Endothelial cell of umbilical vein (primary cell): ENCODE data around the gene SAPCD2. TPM values are rescaled to one million over a fixed set of nuclear protein-coding genes. Genes with fewer than 3 reads are reported as not detected.

ENCODE experiments used
- BruUV-seq: library from RNA; stranded (reverse); fragments of 400-500 nt; replicated peaks from 2 replicates; lab custom pipeline; 2021; lab: Mats Ljungman, UMichigan
- CTCF ChIA-PET: fragments of 300-600, 350-600 bp; sonication (Branson Sonifier 250); formaldehyde crosslinking; loops from one replicate; lab custom pipeline; 2021; ENCODE audit warnings: antibody characterized with exemption, inconsistent platforms; lab: Charles Lee
- POLR2A ChIA-PET: fragments of 300-600, 350-600 bp; sonication (Branson Sonifier 250); formaldehyde crosslinking; loops from one replicate; lab custom pipeline; 2021; ENCODE audit warnings: antibody characterized with exemption, inconsistent platforms; lab: Charles Lee
- DNase-seq: peaks from one replicate; pipeline ENCODE4 v3.0.0-alpha.2; 2011; ENCODE audit warnings: low read depth, low spot score
- FAIRE-seq: peaks from 2 replicates; lab custom pipeline; 2011; peaks lifted over from hg19 to GRCh38; lab: Jason Lieb, UNC
- H2AFZ ChIP-seq: 2 replicates; pipeline ENCODE4 v1.6.0; 2012; ENCODE audit warnings: low read depth, low read length, control low read depth, inconsistent platforms
- H3K27ac ChIP-seq: 2 replicates; pipeline ENCODE4 v1.5.1; 2011; ENCODE audit warnings: low read depth, mild to moderate bottlenecking, control low read depth, low read length, moderate library complexity; ENCODE audit not compliant: insufficient read depth
- H3K27me3 ChIP-seq, 2 experiments: 2 replicates each; pipeline versions ENCODE4 v1.6.0 to v1.6.1; 2011; ENCODE audit warnings: low read length in 2 of 2, mixed read lengths in 1 of 2; ENCODE audit not compliant: control insufficient read depth in 2 of 2, insufficient read depth in 2 of 2
- H3K36me3 ChIP-seq, 2 experiments: 2 replicates in 1 of 2; 3 replicates in 1 of 2; pipeline ENCODE4 v1.5.1; 2011; ENCODE audit warnings: low read length in 2 of 2, mild to moderate bottlenecking in 1 of 2, moderate library complexity in 1 of 2; ENCODE audit not compliant: control insufficient read depth in 2 of 2, insufficient read depth in 2 of 2; ENCODE audit errors: extremely low read depth in 1 of 2
- H3K4me1 ChIP-seq: 3 replicates; pipeline ENCODE4 v1.5.1; 2011; ENCODE audit warnings: mild to moderate bottlenecking, low read length; ENCODE audit not compliant: control insufficient read depth, insufficient read depth; ENCODE audit errors: extremely low read depth
- H3K4me2 ChIP-seq: 2 replicates; pipeline ENCODE4 v1.6.1; 2011; ENCODE audit warnings: low read length, control low read depth, mixed read lengths; ENCODE audit not compliant: insufficient read depth
- H3K4me3 ChIP-seq, 3 experiments: fragments of 200-600 bp in 1 of 3; sonication (generic), shearing (Covaris generic) in 1 of 3; replicated peaks in 1 of 3; 2 replicates each; pipeline ENCODE4 v1.5.1; 2011 to 2016; ENCODE audit warnings: control low read depth in 3 of 3, low read length in 3 of 3, mild to moderate bottlenecking in 2 of 3, inconsistent platforms in 1 of 3, low read depth in 1 of 3, moderate library complexity in 1 of 3; ENCODE audit not compliant: insufficient read depth in 1 of 3
- H3K79me2 ChIP-seq: 2 replicates; pipeline ENCODE4 v1.6.0; 2012; ENCODE audit warnings: low read length, inconsistent platforms; ENCODE audit not compliant: control insufficient read depth, insufficient read depth
- H3K9ac ChIP-seq: replicated peaks from 2 replicates; pipeline ENCODE3; 2011; ENCODE audit warnings: low read length, control low read depth; ENCODE audit not compliant: insufficient read depth; ENCODE audit errors: extremely low read depth
- H3K9me1 ChIP-seq: replicated peaks from 3 replicates; pipeline ENCODE4 v1.6.0; 2011; ENCODE audit warnings: mild to moderate bottlenecking, low read length; ENCODE audit not compliant: control insufficient read depth, insufficient read depth; ENCODE audit errors: extremely low read depth
- H3K9me3 ChIP-seq: replicated peaks from 2 replicates; pipeline ENCODE4 v1.5.1; 2012; ENCODE audit warnings: low read length, inconsistent platforms; ENCODE audit not compliant: control insufficient read depth, insufficient read depth
- H4K20me1 ChIP-seq: replicated peaks from 2 replicates; pipeline ENCODE3; 2011; ENCODE audit warnings: mild to moderate bottlenecking, low read length; ENCODE audit not compliant: control insufficient read depth, insufficient read depth; ENCODE audit errors: extremely low read depth
- EZH2 ChIP-seq: IDR thresholded peaks from 2 replicates; pipeline ENCODE4 v1.6.1; 2012; ENCODE audit warnings: borderline replicate concordance, low read depth, mild to moderate bottlenecking, moderate library complexity, low read length, inconsistent platforms; ENCODE audit not compliant: severe bottlenecking
- FOS ChIP-seq: IDR thresholded peaks from 2 replicates; pipeline ENCODE4 v1.6.1; 2011; ENCODE audit warnings: mild to moderate bottlenecking, low read length, moderate library complexity, borderline replicate concordance; ENCODE audit not compliant: insufficient read depth
- GATA2 ChIP-seq: IDR thresholded peaks from 2 replicates; pipeline ENCODE4 v1.7.0; 2011; ENCODE audit warnings: low read depth, mild to moderate bottlenecking, moderate library complexity, mixed read lengths, low read length; ENCODE audit not compliant: insufficient read length, insufficient read depth
- JUN ChIP-seq: IDR thresholded peaks from 2 replicates; pipeline ENCODE4 v1.6.1; 2011; ENCODE audit warnings: borderline replicate concordance, low read depth; ENCODE audit not compliant: insufficient read length, insufficient read depth
- MYC ChIP-seq: IDR thresholded peaks from one replicate; pipeline ENCODE4 v1.6.1; 2011; ENCODE audit warnings: mild to moderate bottlenecking, low read depth, low read length
- POLR2A ChIP-seq: IDR thresholded peaks from 2 replicates; pipeline ENCODE4 v1.6.1; 2012; ENCODE audit warnings: low read depth, mild to moderate bottlenecking, control low read depth, low read length
- POLR2AphosphoS5 ChIP-seq: IDR thresholded peaks from 2 replicates; pipeline ENCODE4 v1.6.1; 2012; ENCODE audit warnings: low read depth, mild to moderate bottlenecking, control low read depth, low read length, moderate library complexity; ENCODE audit not compliant: insufficient read depth
- dilution Hi-C: fragments of 300-500 bp; cut with MboI; formaldehyde crosslinking; loops from one replicate; pipeline ENCODE4 v1.15.0; 2019; ENCODE audit warnings: low sequenced_read_pairs; ENCODE audit not compliant: extremely low pct_ligation_motif_present
- intact Hi-C: fragments of 100-400 bp; cut with micrococcal nuclease; formaldehyde crosslinking; loops from one replicate; pipeline ENCODE4 v1.10.0; 2022
- polyA plus RNA-seq, 4 experiments: library from polyadenylated mRNA; depleted of rRNA in 3 of 4; stranded (reverse) in 3 of 4; unstranded in 1 of 4; fragments of >200 nt; gene quantifications; 2 replicates each; pipeline versions ENCODE4 v1.2.1 to v1.2.3, GENCODE V29; 2011 to 2012; ENCODE audit warnings: missing spikeins in 1 of 4
- total RNA-seq: library from RNA; stranded (reverse); gene quantifications from 2 replicates; pipeline ENCODE4 v1.2.3, GENCODE V29; 2021
- TF ChIP-seq, protein P1 (sequence below), 2 donors: IDR thresholded peaks; 1 replicate in 1 of 2; 2 replicates in 1 of 2; pipeline ENCODE4 v1.5.1; 2011; ENCODE audit warnings: low read length in 2 of 2, mild to moderate bottlenecking in 2 of 2, moderate library complexity in 2 of 2, control low read depth in 1 of 2, inconsistent platforms in 1 of 2, low read depth in 1 of 2; ENCODE audit not compliant: insufficient read depth in 1 of 2; ENCODE audit errors: extremely low read depth in 1 of 2
- TF ChIP-seq, protein P2 (sequence below): IDR thresholded peaks from 2 replicates; pipeline ENCODE4 v1.6.1; 2011; ENCODE audit not compliant: insufficient read depth, insufficient read length

The SAPCD2 gene
- total and polyA plus RNA-seq, 2 donors (not counting 3 experiments of a cell fraction or from before 2014, with no cell fraction given), result 11.5 to 27.8 TPM

DNA sequence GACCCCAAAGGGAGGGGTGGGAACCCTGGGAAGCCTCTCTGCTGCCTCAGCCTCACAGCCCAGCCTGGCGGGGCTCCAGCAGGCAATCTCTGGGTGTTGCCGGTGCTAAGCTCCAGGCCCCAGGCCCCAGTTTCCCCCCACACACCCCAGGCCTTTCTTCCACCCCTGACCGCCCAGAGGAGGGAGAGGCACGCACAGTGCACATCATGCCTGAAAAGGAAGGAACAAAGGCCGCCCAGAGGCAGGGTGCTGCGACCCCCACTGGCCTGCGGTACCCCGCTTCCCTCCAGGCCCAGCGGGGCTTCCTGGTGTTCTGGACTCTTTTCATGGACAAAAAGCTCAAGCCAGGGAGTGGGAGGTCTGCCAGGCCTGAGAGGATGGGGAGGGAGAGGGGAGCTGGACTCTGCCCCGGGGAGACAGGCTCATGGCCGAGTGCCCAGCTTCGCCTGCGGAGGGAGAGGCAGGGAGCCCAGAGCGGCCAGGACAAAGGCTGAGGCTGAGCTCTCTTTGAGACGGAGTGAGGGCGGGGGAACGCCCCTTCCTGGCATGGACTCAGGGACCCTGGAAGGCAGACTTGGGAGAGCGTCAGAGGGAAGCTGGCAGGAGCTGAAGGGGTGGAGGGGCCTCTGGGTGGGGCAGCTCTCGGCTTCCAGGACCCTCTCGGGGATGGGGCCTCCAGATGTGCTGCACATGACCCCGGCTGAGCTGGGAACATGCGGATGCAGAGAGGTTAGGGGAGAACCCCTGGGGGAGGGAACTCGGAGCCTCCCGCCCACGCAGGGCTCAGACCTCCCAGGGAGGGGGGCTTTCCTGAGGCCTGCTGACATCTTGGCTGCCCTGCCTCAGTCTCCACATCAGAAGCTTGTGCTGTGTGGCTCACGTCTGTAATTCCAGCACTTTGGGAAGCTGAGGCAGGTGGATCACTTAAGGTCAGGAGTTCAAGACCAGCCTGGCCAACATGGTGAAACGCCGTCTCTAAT is 14.7 kb downstream of the SAPCD2 start:
- BruUV-seq, result no TSS peak
- peaks cover 8 to 17% of the 10 kb centered on the region in 2 experiments for H3K27me3 ChIP-seq
- TF ChIP-seq, protein P1, sequence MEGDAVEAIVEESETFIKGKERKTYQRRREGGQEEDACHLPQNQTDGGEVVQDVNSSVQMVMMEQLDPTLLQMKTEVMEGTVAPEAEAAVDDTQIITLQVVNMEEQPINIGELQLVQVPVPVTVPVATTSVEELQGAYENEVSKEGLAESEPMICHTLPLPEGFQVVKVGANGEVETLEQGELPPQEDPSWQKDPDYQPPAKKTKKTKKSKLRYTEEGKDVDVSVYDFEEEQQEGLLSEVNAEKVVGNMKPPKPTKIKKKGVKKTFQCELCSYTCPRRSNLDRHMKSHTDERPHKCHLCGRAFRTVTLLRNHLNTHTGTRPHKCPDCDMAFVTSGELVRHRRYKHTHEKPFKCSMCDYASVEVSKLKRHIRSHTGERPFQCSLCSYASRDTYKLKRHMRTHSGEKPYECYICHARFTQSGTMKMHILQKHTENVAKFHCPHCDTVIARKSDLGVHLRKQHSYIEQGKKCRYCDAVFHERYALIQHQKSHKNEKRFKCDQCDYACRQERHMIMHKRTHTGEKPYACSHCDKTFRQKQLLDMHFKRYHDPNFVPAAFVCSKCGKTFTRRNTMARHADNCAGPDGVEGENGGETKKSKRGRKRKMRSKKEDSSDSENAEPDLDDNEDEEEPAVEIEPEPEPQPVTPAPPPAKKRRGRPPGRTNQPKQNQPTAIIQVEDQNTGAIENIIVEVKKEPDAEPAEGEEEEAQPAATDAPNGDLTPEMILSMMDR (IDR thresholded peaks at IDR 0.05; ENCODE audit: extremely low read depth in 1 of 2, insufficient read depth in 1 of 2, low read depth in 1 of 2, low read length in 2 of 2), result no peak
- no peak for TF ChIP-seq POLR2AphosphoS5
- TF ChIP-seq POLR2A, result no peak
- TF ChIP-seq FOS, result no peak
- TF ChIP-seq GATA2, result no peak
- no peak for TF ChIP-seq EZH2
- no peak for TF ChIP-seq MYC
- TF ChIP-seq, protein P2, sequence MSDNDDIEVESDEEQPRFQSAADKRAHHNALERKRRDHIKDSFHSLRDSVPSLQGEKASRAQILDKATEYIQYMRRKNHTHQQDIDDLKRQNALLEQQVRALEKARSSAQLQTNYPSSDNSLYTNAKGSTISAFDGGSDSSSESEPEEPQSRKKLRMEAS, result no peak
- TF ChIP-seq JUN, result no peak
- CTCF ChIA-PET, result interaction anchor here (0.6 to 7.4 kb wide), 8 partner anchors 8 to 181 kb away, joined by 3 to 50 read pairs (median 6); partner anchors contain the start of genes NPDC1 and SAPCD2
- H3K9ac ChIP-seq, result no peak overlapping the region
- no peaks in the 10 kb centered on the region for H4K20me1 ChIP-seq
- H3K4me1 ChIP-seq, result no peaks in the 10 kb centered on the region
- no peaks in the 10 kb centered on the region for H3K9me3 ChIP-seq
- no peak overlapping the region for H2AFZ ChIP-seq
- H3K36me3 ChIP-seq, result no peaks in the 10 kb centered on the region
- H3K4me2 ChIP-seq, result no peak overlapping the region
- POLR2A ChIA-PET, result interaction anchor here (0.6 kb wide), 1 partner anchor 187 kb away, joined by 3 read pairs; no protein-coding TSS in a partner anchor
- H3K9me1 ChIP-seq, result no peaks in the 10 kb centered on the region
- dilution Hi-C loops, result no loop called here
- DNase-seq (no peak), FAIRE-seq (no peak)
- H3K4me3 ChIP-seq, result no peak overlapping the region
- H3K27ac ChIP-seq, result no peak overlapping the region
- intact Hi-C loops, result no loop called here
- H3K79me2 ChIP-seq, result no peaks in the 10 kb centered on the region
